HG02981 (cell line): ENCODE results near the gene PDZD11.
"Not testable (repeated sequence)": the region's sequence is repeated elsewhere in the genome, so short reads cannot be mapped to it uniquely, and the experiment has no call there.

Source experiments
- ATAC-seq: cut with Tn5 transposase; IDR thresholded peaks from one replicate; pipeline ENCODE4 v1.9.1; 2021; ENCODE audit warnings: mild to moderate bottlenecking, moderate library complexity; ENCODE audit not compliant: unreplicated experiment

Gene PDZD11, protein sequence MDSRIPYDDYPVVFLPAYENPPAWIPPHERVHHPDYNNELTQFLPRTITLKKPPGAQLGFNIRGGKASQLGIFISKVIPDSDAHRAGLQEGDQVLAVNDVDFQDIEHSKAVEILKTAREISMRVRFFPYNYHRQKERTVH

DNA sequence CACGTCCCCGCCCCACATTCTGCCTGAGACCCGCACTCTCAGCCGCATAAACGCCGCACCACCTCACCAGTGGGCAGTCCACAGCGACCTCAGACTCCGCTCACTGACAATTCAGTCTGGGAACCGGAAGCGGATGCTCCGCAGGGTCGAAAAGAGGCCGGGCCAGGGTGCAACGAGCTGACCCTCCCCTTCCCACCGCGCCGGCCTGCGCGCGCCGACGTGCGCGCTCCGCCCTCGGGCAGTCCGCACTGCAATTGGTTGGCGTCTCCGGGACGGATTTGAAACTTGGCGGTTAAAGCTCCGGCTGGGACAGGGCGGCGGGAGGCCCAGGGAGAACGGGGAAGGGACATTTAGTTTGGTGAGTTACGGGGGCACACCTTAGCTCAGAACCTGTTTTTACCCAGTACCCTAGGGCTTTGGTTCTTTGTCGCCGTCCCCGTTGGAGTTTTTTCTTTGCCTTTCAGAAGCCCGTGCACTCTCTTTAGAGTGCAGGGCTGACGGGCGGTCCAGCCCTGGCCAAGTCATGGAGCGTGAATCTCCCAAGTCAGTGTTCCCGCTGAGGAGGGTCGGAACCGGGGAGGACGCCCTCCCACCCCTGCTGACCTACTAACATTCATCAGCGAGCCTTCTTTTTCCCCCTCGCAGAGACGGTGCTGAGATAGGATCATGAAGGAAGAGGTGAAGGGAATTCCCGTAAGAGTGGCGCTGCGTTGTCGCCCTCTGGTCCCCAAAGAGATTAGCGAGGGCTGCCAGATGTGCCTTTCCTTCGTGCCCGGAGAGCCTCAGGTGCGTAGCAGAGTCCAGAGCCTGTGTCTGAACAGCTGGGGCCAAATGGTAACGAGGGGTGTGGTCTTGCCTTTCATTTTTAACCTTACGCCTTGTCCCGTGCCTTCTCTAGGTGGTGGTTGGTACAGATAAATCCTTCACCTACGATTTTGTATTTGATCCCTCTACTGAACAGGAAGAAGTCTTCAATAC lies at the start of gene PDZD11, which contains the start of gene KIF4A:
PDZD11 (minus strand) TSS at position 135 of the 978 bp plus-strand sequence. CDS start 586 bp downstream, outside the sequence.
KIF4A (plus strand) TSS at position 312 of the 978 bp plus-strand sequence; CDS start at position 667, 355 bp downstream.
- peak; percentile 97 for ATAC-seq

DNA sequence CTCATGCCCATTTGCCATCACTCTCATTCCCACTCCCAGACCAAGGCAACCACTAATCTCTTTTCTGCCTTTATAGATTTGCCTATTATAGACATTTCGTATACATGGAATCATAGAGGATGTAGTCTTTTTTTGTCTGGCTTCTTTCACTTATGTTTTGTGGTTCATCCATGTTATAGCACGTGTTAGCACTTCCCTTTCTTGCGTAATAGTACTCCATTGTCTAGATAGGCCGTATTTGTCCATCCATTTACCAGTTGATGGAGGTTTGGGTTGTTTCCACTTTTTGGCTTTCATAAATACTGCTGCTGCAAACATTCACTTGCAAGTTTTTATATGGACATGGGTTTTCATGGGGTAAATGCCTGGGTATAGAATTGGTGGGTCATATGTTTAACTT lies 48.6 kb upstream of the PDZD11 start:
- no peak for ATAC-seq

DNA sequence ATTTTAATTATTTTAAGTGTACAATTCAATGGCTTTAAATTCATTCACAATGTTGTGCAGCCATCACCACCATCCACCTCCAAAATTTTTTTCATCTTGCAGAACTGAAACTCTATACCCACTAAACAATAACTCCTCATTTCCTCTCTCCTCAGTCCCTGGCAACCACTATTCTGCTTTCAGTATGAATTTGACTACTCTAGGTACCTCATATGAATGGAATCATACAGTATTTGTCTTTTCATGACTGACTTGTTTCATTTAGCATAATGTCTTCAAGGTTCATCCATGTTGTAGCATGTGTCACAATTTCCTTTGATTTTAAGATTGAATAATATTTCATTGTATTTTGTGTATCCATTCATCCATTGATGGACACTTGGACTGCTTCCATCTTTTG lies 47.0 kb upstream of the PDZD11 start:
- ATAC-seq = peak; percentile 100

DNA sequence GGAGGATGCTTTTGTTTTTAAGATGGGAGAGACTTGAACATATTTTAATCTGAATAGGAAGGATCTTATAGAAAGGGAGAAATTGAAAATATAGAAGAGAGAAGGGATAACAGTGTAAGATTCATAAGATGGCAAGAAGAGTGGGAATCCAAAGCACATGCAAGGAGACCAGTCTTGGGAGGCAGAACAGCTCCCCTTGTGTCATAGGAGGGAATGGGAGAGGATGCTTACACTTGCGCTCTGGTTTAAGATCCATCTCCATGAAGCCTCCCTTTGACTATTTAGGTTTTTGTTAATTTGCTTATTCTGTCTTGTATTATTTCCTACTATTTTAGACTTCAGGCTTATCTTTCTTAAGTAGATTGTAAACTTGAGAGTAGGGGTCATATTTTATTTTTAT lies 42.9 kb upstream of the PDZD11 start:
- ATAC-seq = no peak

DNA sequence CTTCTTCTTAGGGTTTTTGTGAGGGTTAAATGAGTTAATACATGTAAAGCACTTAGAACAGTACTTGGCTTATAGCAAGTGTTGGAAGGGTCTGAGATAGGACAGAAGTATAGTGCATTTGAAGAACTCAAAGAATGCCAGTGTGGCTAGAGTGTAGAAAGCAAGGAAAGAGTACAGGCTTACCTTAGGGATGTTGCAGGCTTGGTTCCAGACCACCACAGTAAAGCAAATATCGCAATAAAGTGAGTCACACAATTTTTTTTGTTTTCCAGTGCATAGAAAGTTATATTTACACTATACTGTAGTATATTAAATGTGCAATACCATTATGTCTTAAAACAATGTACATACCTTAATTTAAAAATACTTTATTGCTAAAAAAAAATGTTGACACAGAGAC lies 41.4 kb upstream of the PDZD11 start:
- no peak for ATAC-seq

DNA sequence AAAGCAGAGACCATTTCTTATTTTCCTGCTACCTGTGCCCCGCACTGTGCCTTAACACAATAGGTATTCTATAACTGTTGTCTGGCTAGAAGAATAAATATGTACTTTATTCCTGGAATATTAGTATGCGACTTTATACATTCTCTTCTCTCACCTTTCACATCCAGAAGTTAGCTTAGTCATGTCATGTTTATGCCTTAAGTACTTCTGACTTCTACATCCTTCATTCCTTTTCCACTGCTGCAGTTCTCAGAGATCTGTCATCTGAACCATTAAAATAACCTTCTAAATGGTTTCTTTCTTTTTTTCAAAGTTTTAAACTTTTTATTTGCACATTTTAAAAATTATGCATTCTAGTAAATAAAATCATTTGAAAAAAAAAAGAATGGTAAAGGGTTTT lies 34.6 kb upstream of the PDZD11 start:
- no peak for ATAC-seq

DNA sequence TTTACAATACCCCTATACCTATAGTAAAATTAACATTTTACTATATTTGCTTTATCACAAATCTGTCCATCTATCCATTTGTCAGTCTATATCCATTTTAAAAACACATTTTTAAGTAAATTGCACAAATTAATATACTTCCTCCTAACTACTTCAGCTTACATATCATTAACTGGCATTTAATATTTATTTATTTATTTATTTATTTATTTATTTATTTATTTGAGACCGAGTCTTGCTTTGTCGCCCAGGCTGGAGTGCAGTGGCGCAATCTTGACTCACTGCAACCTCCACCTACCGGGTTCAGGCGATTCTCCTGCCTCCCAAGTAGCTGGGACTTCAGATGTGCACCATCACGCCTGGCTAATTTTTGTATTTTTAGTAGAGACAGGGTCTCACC lies 33.9 kb upstream of the PDZD11 start:
- not testable (repeated sequence) for ATAC-seq

DNA sequence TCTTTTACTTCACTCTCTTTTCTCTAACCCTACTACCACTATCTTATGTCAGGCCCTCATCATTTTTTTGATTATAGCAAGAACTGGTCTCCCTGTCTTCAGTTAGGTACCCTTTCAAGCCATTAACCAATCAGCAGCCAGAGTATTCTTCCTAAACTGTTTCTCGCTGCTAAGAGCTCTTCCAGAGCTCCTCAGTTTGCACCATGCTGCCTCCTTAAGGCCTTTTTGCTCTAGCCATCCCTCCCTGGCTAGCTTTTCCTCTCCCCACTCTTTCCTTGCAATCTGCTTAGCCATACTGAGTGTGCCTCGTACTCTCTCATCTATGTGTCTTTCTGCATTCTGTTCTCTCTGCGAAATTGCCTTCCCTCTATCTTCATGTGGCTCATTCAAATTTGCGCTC lies 33.1 kb upstream of the PDZD11 start:
- no peak for ATAC-seq

DNA sequence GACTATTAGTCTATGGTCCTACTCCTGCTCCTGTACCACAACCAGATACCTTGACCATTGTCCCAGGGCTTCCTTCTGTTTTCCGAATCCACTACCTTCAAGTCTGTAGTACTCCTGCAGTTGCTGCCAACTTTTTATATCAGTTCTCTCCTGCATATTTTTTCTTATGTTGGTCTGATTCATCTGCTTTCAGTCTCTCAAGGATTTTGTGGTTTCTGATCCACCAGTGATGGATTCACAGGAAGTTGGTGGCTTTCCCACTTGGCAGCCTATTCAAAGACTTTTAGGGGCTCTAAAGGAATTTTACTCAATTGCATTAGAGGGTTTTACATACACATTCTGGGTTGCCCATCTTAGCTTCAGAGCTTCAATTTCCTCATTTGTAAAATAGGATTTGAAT lies 23.8 kb upstream of the PDZD11 start:
- ATAC-seq = no peak

DNA sequence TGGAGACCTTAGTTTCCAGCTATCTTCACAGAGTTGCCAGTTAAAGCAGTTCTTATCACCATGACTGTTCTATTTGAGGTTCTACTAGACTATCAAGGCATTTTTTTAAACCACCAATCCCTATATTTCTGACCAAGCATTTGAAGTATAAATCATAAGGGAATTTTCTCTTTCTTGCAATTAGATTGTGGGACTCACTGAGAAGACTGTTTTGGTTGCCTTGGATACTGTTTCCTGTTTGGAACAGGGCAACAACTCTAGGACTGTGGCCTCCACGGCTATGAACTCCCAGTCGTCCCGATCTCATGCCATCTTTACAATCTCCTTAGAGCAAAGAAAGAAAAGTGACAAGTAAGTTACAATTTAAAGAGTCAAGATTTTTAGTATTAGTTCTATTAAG lies 12.0 kb upstream of the PDZD11 start:
- no peak for ATAC-seq

DNA sequence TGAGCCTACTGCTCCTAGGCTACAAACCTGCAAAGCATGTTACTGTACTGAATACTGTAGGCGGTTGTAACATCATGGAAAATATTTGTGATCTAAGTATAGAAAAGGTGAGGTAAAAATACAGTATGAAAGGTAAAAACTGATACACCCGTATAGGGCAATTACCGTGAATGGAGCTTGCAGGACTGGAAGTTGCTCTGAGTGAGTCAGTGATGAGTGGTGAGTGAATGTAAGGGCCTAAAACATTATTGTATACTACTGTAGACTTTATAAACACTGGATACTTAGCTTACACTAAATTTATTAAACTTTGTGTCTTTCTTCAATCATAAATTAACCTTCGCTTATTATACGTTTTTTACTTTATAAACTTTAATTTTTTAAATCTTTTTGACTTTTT lies 3.9 kb upstream of the PDZD11 start:
- no peak for ATAC-seq

DNA sequence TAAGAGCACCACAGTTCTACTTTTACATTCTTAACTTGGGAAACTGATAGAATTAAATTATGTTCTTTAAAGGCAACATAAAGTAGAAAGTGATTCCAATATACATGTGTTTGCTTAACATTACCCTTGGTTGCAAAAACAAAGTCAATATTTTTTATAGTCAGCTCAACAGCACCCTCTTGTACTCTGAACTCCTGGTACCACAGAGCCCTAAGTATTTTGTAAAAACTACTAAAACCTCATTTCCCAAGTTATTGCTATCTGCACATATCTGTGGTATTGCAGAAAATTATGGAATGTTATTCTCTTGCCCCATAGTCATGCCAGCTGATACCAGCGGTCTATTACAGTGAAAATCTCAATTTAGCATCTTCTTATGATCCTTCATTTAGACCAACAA lies 3.1 kb upstream of the PDZD11 start:
- no peak for ATAC-seq

DNA sequence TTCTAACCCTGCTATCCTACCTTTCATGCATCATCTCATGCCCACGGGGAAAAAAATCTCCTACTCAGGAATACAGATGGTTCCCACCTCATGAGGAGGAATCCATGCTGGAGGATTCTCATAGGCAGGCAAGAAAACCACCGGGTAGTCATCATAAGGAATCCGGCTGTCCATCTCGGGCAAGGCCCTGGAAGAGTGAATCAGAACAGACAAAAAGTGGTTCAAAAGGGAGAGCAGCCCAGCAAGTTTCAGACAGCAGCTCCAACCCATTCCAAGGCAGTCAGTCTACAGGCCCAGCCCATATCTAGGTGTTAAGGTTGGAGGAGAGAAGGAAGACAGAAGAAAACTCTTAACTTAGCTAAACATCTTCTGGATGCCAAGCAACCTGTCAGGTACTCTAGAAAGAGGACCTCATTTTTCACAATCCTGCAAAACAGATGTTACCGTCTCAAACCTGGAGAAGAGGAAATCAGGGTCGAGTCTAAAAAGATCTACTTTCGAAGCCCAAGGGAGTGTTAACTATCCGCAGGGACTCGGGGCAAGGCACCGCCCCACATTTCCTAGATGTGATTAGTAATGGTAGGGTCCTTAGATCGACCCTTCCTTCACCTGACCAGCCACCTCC lies 447 bp downstream of the PDZD11 start:
- no peak for ATAC-seq

DNA sequence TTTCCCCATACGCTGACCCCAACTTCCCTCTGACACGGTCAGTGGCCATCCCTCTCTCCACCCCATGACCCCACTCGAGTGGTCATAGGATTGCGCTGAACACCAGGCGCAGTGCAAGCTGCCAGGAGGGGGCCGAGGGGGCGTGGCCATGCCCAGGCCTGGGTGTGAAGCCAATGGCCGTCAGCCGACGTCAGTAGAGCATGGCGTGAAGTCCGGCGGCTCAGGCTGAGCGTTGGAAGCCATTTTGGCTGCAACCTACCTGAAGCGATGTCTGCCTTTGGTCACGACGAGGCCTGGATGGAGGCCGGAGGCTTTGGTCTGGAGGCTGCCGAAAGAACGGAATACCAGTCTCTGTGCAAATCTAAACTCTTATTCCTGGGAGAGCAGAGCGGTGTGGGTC lies 7.8 kb downstream of the PDZD11 start, which contains the start of gene RAB41:
RAB41 (plus strand) TSS at position 222 of the 400 bp plus-strand sequence; CDS start at position 268, 46 bp downstream.
- no peak for ATAC-seq

DNA sequence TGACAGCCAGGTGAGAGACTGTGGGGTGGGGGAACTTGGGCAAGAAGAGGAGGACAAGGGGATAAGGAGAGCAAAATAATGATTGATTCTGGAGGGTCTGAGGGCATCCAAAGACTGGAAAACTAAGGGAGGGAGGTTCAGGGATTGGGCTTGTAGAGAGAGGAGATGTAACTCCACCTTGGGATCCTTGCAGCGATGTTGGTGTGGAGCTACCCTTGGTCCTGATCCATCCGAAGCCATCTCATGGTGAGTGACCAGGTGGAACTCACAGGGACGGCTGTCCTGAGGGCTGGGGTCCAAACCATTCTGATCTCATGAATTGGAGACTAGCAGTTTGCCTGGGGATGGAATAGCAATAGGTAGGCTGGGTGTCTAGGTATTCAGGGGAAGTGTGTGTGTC lies 9.2 kb downstream of the PDZD11 start:
- ATAC-seq = no peak

DNA sequence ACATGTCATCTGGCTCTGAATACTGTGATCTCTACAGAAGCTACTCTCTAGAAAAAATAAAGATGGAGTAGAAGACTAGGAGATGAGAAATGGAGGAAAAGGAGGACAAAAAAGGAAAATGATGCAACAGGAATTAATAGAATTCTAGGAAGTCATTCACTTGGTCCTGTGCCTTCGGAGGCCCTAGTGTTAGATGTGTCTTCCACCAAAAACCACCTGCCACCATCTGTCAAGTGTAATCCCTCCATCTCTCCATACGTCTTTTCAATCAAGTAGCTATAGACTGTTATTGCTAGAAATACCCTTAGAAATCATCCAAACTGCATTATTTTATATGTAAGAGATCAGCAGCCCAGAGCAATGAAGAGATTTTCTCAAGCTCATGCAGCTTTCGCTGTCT lies 10.6 kb downstream of the PDZD11 start:
- no peak for ATAC-seq

DNA sequence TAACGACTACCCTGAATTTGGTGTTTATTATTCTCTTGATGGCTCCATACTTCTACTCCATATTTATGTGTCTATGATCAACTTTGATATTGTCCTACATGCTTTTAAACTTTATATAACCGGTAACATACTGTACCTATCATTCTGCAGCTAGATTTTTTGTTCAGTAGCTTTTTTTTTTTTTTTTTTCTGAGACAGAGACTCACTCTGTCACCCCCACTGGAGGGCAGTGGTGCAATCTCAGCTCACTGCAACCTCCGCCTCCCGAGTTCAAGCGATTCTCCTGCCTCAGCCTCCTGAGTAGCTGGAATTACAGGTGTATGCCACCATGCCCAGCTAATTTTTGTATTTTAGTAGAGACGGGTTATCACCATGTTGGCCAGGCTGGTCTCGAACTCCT lies 15.7 kb downstream of the PDZD11 start:
- ATAC-seq = not testable (repeated sequence)

DNA sequence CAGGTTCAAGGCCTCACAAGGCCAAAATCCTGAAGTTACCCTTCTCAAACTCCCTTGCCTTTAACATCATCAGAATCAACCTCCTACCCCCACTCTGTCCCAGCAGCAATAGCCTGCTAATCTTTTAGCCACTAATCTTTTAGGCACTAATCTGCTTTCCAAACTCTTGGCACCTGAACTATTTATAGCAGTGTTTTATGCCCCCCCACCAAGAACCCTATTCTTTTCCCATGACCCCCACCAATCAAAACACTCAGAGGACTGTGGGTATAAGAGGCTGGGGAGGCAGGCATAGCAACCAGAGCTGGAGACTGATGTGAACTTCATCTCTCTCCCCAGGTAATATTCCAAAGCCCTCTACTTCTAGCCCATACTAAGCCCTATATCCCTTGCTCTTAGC lies 21.7 kb downstream of the PDZD11 start, which contains the start of gene ARR3:
ARR3 (plus strand) TSS at position 301 of the 400 bp plus-strand sequence. CDS start 1,052 bp downstream, outside the sequence.
- ATAC-seq = no peak

DNA sequence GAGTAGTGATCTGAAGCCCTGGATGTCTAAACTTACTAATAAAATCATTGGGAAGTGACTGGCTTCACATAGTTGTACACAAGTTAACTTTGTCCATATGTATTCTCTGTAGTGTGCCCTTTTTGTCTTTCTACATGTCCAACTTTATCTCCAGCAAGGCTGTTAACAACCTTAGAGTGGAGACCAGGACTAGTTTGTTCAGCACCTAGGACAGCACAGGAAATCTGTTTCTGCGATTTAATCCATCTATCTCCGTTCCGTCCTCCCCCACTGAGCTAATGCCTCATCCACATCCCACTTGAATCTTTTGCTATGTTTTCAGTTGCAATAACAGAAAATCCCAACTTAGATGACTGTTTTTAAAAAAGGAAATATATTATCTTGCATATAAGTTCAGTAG lies 24.9 kb downstream of the PDZD11 start:
- no peak for ATAC-seq

DNA sequence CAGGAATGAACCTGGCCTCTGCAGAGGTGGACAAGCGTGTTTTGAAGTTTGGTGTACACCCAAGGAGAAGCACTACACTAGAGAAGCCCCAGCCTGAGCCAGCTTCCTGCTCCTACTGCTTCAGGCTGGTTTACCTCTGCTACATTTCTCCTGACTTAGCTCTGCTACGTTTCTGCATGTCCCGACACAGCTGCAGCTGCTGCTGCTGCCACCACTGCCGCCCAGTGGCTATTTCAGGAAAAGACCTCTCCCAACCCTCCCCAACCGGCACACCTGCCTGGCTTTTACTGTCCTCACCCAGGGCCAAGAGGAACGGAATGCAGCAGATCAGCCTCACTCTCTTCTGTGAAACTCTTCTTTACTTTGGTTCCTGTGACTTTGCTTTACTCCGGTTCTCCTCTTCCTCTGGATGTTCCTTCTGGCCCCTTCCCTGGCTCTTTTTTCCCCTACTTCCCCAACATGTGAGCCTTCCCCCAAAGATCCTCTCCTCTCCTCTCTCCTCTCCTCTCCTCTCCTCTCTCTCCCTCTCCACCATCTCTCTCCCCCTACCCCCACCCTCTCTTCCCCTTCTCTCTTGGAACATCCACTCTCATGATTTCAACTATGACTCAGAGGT lies 26.7 kb downstream of the PDZD11 start:
- ATAC-seq = peak; percentile 71

DNA sequence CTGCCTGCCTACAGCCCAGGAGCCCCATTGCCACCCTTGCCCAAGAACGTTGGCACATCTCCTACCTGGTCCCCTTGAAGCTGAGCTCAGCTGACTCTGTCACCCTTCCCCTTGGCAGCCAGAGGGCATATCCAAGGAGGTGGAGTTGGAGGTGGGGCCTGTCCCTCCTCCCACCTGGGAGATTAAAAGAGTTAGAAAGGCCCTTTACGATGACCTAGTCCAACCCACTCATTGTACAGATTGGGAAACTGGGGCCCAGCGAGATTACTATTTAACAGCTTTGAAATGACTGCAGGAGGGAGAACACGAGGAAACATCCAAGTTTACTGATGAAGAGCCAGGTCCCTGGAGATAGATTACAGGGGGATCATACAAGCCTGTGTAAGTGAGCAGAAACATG lies 29.6 kb downstream of the PDZD11 start, which contains the start of gene P2RY4:
P2RY4 (minus strand) TSS at position 101 of the 400 bp plus-strand sequence. CDS start 580 bp downstream, outside the sequence.
- ATAC-seq = no peak
